Keratinocyte (primary cell): ENCODE data around the gene PHPT1.
A peak's percentile ranks its signal among the peaks of the same experiment; 100 is the strongest.
"Not testable (repeated sequence)": the region's sequence is repeated elsewhere in the genome, so short reads cannot be mapped to it uniquely, and the experiment has no call there.

Experiments
- EZH2 ChIP-seq: IDR thresholded peaks from one replicate; pipeline ENCODE4 v1.6.1; 2012; ENCODE audit warnings: inconsistent platforms, mild to moderate bottlenecking, low read length, moderate library complexity
- TF ChIP-seq, protein P1 (sequence below), 3 experiments: IDR thresholded peaks in 1 of 3; conservative IDR thresholded peaks in 1 of 3; optimal IDR thresholded peaks in 1 of 3; 2 replicates in 2 of 3; 3 replicates in 1 of 3; pipeline versions ENCODE3 to v1.5.1; 2011; ENCODE audit warnings: low read length in 3 of 3, mild to moderate bottlenecking in 3 of 3, moderate library complexity in 2 of 3, control low read depth in 1 of 3, inconsistent platforms in 1 of 3; ENCODE audit not compliant: insufficient read depth in 2 of 3; ENCODE audit errors: extremely low read depth in 1 of 3

DNA sequence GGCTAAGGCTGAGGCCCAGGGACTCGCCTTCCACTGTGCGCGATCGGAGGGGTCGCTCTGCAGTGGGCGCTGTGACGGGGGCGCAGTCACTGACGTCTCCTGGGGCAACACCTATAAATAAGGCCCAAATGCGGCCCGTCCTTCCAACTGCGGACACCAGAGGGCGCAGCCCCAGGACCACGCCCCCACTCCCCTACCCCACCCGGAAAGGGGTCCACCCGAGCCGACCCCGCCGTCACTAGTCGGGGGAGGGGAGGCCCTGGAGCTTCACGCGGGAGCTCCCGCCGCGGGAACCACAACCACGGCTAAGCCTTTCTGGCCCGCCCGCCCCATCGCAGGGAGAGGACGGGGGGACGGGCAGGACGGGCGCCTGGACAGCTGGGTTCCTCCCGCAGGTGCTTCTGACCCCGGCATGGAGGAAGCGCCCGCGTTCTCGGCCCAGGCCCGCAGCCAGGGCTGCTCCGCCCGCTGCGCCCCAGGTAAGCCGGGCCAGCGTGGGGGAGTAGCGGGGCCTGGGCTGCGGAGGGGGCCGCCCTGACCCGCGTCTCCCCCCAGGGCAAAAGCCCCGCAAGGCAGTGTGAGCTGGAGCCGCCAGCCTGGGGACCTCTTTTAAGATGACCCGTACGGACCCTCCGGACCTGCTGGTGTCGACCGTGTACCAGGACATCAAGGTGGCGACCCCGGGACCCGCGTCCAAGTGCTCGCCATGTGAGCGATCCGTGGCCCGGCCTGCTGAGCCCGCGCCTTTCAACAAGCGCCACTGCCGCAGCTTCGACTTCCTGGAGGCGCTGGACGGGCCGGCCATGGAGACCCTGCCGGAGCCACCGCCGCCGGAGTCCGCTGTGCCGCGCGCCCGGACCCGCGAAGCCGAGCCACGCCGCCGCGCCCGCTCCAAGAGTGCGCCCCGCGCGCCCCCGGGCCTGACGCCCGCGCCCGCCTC, 5.1 kb upstream of the PHPT1 start:
- TF ChIP-seq, protein P1, sequence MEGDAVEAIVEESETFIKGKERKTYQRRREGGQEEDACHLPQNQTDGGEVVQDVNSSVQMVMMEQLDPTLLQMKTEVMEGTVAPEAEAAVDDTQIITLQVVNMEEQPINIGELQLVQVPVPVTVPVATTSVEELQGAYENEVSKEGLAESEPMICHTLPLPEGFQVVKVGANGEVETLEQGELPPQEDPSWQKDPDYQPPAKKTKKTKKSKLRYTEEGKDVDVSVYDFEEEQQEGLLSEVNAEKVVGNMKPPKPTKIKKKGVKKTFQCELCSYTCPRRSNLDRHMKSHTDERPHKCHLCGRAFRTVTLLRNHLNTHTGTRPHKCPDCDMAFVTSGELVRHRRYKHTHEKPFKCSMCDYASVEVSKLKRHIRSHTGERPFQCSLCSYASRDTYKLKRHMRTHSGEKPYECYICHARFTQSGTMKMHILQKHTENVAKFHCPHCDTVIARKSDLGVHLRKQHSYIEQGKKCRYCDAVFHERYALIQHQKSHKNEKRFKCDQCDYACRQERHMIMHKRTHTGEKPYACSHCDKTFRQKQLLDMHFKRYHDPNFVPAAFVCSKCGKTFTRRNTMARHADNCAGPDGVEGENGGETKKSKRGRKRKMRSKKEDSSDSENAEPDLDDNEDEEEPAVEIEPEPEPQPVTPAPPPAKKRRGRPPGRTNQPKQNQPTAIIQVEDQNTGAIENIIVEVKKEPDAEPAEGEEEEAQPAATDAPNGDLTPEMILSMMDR (optimal IDR thresholded peaks at IDR 0.05 in 1 of 3, IDR thresholded peaks at IDR 0.05 in 1 of 3, conservative IDR thresholded peaks at IDR 0.05 in 1 of 3; ENCODE audit: extremely low read depth in 1 of 3, insufficient read depth in 2 of 3, low read length in 3 of 3): peak in 2 of 3 experiments; percentile 14 to 64
- not testable (repeated sequence) for TF ChIP-seq EZH2
